ENCODE results near the gene UGGT1. TPM values are rescaled to one million over a fixed set of nuclear protein-coding genes. Genes with fewer than 3 reads are reported as not detected.
"Not testable (repeated sequence)": the region's sequence is repeated elsewhere in the genome, so short reads cannot be mapped to it uniquely, and the experiment has no call there.

UGGT1 gene
- total and polyA plus RNA-seq, 2 experiments from 2014 or later, result 11.5 to 65.0 TPM

GRCh38 chr2:128208023-128208422, 117.0 kb downstream of the UGGT1 start (continued):
- TF ChIP-seq ZNF462 (CRISPR knock-in tag; IDR thresholded peaks at IDR 0.05), result no peak

- not testable (repeated sequence) for H3K27me3 ChIP-seq (ENCODE audit: insufficient read depth); ATAC-seq; DNase-seq (ENCODE audit: low spot score); H3K4me3 Mint-ChIP-seq; H3F3A ChIP-seq (replicated peaks; ENCODE audit: low read depth); H3K9me2 ChIP-seq (ENCODE audit: insufficient read depth); H2AFZ ChIP-seq; H3K4me3 ChIP-seq; H3K36me3 ChIP-seq (ENCODE audit: insufficient read depth); H3K27ac ChIP-seq (ENCODE audit: low read depth); H4K20me1 ChIP-seq (replicated peaks; ENCODE audit: insufficient read depth); H3K27ac Mint-ChIP-seq; H3K4me2 ChIP-seq; H3K36me3 Mint-ChIP-seq (ENCODE audit: low read depth); H3K79me2 ChIP-seq (replicated peaks; ENCODE audit: insufficient read depth); H3K4me1 Mint-ChIP-seq; H3K4me1 ChIP-seq (ENCODE audit: insufficient read depth)
- peaks cover 49% of the 10 kb centered on the region for H3K9me3 Mint-ChIP-seq
- peaks cover 13% of the 10 kb centered on the region for H3K27me3 Mint-ChIP-seq (ENCODE audit: insufficient read depth, low read depth, poor library complexity)
These were observed 117.8 kb downstream of the UGGT1 start for GRCh38 chr2:128208631-128209324.

- H3K27ac ChIP-seq (ENCODE audit: low read depth), result no peak overlapping the region
- no peak overlapping the region for H2AFZ ChIP-seq
- no peak overlapping the region for H3K4me2 ChIP-seq
- H3K4me1 ChIP-seq (ENCODE audit: insufficient read depth), result no peaks in the 10 kb centered on the region
- no peaks in the 10 kb centered on the region for H3K36me3 ChIP-seq (ENCODE audit: insufficient read depth)
- H3K9me2 ChIP-seq (ENCODE audit: insufficient read depth), result no peaks in the 10 kb centered on the region
- no peak for DNase-seq (ENCODE audit: low spot score)
- H3K4me1 Mint-ChIP-seq, result 0 out of 3 replicates have a peak, but pooled peaks cover 5% of the 10 kb centered on the region
- H3K9me3 Mint-ChIP-seq, result peaks cover 14% of the 10 kb centered on the region
- H3K4me3 Mint-ChIP-seq, result no peak overlapping the region
- no peak overlapping the region for H3K4me3 ChIP-seq
- H3F3A ChIP-seq (replicated peaks; ENCODE audit: low read depth), result no peaks in the 10 kb centered on the region
- no peak overlapping the region for H3K27ac Mint-ChIP-seq
- H4K20me1 ChIP-seq (replicated peaks; ENCODE audit: insufficient read depth), result no peaks in the 10 kb centered on the region
- ATAC-seq, result no peak
- no peaks in the 10 kb centered on the region for H3K27me3 ChIP-seq (ENCODE audit: insufficient read depth)
- H3K27me3 Mint-ChIP-seq (ENCODE audit: insufficient read depth, low read depth, poor library complexity), result peaks cover 9% of the 10 kb centered on the region
- H3K36me3 Mint-ChIP-seq (ENCODE audit: low read depth), result 0 out of 3 replicates have a peak, but pooled peaks cover 3% of the 10 kb centered on the region
- no peaks in the 10 kb centered on the region for H3K79me2 ChIP-seq (replicated peaks; ENCODE audit: insufficient read depth)
- TF ChIP-seq POLR2AphosphoS5 (IDR thresholded peaks at IDR 0.05; ENCODE audit: low read depth) (no peak), ZNF114 (CRISPR knock-in tag; IDR thresholded peaks at IDR 0.05) (no peak), ZNF331 (CRISPR knock-in tag; IDR thresholded peaks at IDR 0.05; ENCODE audit: low read depth) (no peak), CTCF (conservative IDR thresholded peaks at IDR 0.05; ENCODE audit: low read depth in 2 of 2) (no peak), ETS1 (IDR thresholded peaks at IDR 0.05) (no peak)
These were observed 123.3 kb downstream of the UGGT1 start for GRCh38 chr2:128214251-128214650.
